Keratinocyte (primary cell): ENCODE data around the gene KIF1C. TPM values are rescaled to one million over a fixed set of nuclear protein-coding genes. Genes with fewer than 3 reads are reported as not detected.
"Not testable (repeated sequence)": the region's sequence is repeated elsewhere in the genome, so short reads cannot be mapped to it uniquely, and the experiment has no call there.

Experiments used
- DNase-seq: peaks from one replicate; pipeline ENCODE4 v3.0.0-alpha.2; 2011; ENCODE audit warnings: low read depth, missing footprints, low spot score
- FAIRE-seq: peaks from 2 replicates; lab custom pipeline; 2011; peaks lifted over from hg19 to GRCh38; lab: Jason Lieb, UNC
- H2AFZ ChIP-seq: 2 replicates; pipeline ENCODE4 v1.6.0; 2012; ENCODE audit warnings: low read length, control low read depth, inconsistent platforms; ENCODE audit not compliant: control insufficient read depth
- H3K27ac ChIP-seq: 2 replicates; pipeline ENCODE4 v1.5.1; 2011; ENCODE audit warnings: low read length; ENCODE audit not compliant: control insufficient read depth, insufficient read depth
- H3K27me3 ChIP-seq: 3 replicates; pipeline ENCODE4 v1.6.0; 2011; ENCODE audit warnings: low read length; ENCODE audit not compliant: control insufficient read depth, insufficient read depth; ENCODE audit errors: extremely low read depth
- H3K36me3 ChIP-seq, 2 experiments: 2 replicates in 1 of 2; 3 replicates in 1 of 2; pipeline ENCODE4 v1.5.1; 2011; ENCODE audit warnings: low read length in 2 of 2, mild to moderate bottlenecking in 1 of 2; ENCODE audit not compliant: control insufficient read depth in 2 of 2, insufficient read depth in 2 of 2; ENCODE audit errors: extremely low read depth in 1 of 2
- H3K4me1 ChIP-seq: 3 replicates; pipeline ENCODE4 v1.5.1; 2011; ENCODE audit warnings: low read length; ENCODE audit not compliant: control insufficient read depth, insufficient read depth; ENCODE audit errors: extremely low read depth
- H3K4me2 ChIP-seq: 3 replicates; pipeline ENCODE4 v1.6.0; 2011; ENCODE audit warnings: low read depth, low read length; ENCODE audit not compliant: control insufficient read depth, insufficient read depth; ENCODE audit errors: extremely low read depth
- H3K4me3 ChIP-seq, 3 experiments: fragments of 200-600 bp in 1 of 3; sonication (generic) in 1 of 3; 2 replicates in 2 of 3; 3 replicates in 1 of 3; pipeline ENCODE4 v1.5.1; 2011 to 2016; ENCODE audit warnings: low read length in 3 of 3, mild to moderate bottlenecking in 3 of 3, control low read depth in 2 of 3, inconsistent platforms in 1 of 3, low read depth in 1 of 3, mixed read lengths in 1 of 3, mixed run types in 1 of 3, moderate library complexity in 1 of 3; ENCODE audit not compliant: control insufficient read depth in 2 of 3, insufficient read depth in 2 of 3; ENCODE audit errors: extremely low read depth in 1 of 3
- H3K79me2 ChIP-seq: 2 replicates; pipeline ENCODE4 v1.6.0; 2012; ENCODE audit warnings: low read length; ENCODE audit not compliant: control insufficient read depth, insufficient read depth
- H3K9ac ChIP-seq: 3 replicates; pipeline ENCODE4 v1.6.0; 2011; ENCODE audit warnings: low read length; ENCODE audit not compliant: control insufficient read depth, insufficient read depth; ENCODE audit errors: extremely low read depth
- H3K9me1 ChIP-seq: 3 replicates; pipeline ENCODE4 v1.6.0; 2011; ENCODE audit warnings: low read length; ENCODE audit not compliant: control insufficient read depth, insufficient read depth; ENCODE audit errors: extremely low read depth
- H3K9me3 ChIP-seq: 2 replicates; pipeline ENCODE4 v1.5.1; 2012; ENCODE audit warnings: low read depth, low read length; ENCODE audit not compliant: control insufficient read depth
- H4K20me1 ChIP-seq: 3 replicates; pipeline ENCODE4 v1.6.0; 2011; ENCODE audit warnings: low read length; ENCODE audit not compliant: control insufficient read depth, insufficient read depth; ENCODE audit errors: extremely low read depth
- EZH2 ChIP-seq: IDR thresholded peaks from one replicate; pipeline ENCODE4 v1.6.1; 2012; ENCODE audit warnings: inconsistent platforms, mild to moderate bottlenecking, low read length, moderate library complexity
- dilution Hi-C: fragments of 300-500 bp; cut with MboI; formaldehyde crosslinking; loops from one replicate; pipeline ENCODE4 v1.7.0; 2020; ENCODE audit warnings: low sequenced_read_pairs; ENCODE audit not compliant: extremely low pct_ligation_motif_present
- polyA plus RNA-seq, 5 experiments: library from polyadenylated mRNA; depleted of rRNA in 3 of 5; stranded (reverse) in 3 of 5; stranded (forward) in 1 of 5; unstranded in 1 of 5; fragments of >200 nt; gene quantifications; 1 replicate in 1 of 5; 2 replicates in 3 of 5; 3 replicates in 1 of 5; pipeline versions ENCODE4 v1.2.1 to v1.2.3, GENCODE V29; 2011 to 2012; ENCODE audit warnings: missing spikeins in 2 of 5, low read depth in 1 of 5, low replicate concordance in 1 of 5
- TF ChIP-seq, protein P1 (sequence below), 3 experiments: IDR thresholded peaks in 1 of 3; conservative IDR thresholded peaks in 1 of 3; optimal IDR thresholded peaks in 1 of 3; 2 replicates in 2 of 3; 3 replicates in 1 of 3; pipeline versions ENCODE3 to v1.5.1; 2011; ENCODE audit warnings: low read length in 3 of 3, mild to moderate bottlenecking in 3 of 3, moderate library complexity in 2 of 3, control low read depth in 1 of 3, inconsistent platforms in 1 of 3; ENCODE audit not compliant: insufficient read depth in 2 of 3; ENCODE audit errors: extremely low read depth in 1 of 3

The KIF1C gene
- polyA plus RNA-seq, 1 donor (not counting 4 experiments of a cell fraction or from before 2014, with no cell fraction given), result 93.7 TPM

DNA sequence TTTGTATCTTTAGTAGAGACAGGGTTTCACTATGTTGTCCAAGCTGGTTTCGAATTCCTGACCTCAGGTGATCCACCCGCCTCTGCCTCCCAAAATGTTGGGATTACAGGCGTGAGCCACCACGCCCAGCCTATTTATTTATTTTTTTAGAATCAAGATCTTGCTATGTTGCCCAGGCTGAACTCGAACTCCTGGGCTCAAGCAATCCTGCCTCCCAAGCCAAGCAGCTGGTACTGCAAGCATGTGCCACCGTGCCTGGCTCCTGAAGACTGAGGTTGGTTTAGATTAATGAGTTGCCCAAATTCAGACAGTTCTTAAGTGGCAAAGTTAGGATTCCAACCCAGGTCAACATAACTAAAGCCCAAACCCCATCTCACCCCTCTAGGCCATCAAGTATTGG lies 29.5 kb downstream of the KIF1C start:
- Histone ChIP-seq H3K27me3 (no peaks in the 10 kb centered on the region), H3K79me2 (no peaks in the 10 kb centered on the region), H3K27ac (no peak overlapping the region), H3K4me2 (no peak overlapping the region), H2AFZ (no peak overlapping the region), H3K9me3 (no peaks in the 10 kb centered on the region), H3K4me1 (peaks cover 7% of the 10 kb centered on the region), H3K4me3 (no peak overlapping the region), H3K9ac (no peak overlapping the region), H4K20me1 (no peaks in the 10 kb centered on the region), H3K36me3 (peaks cover 5 to 16% of the 10 kb centered on the region in 2 experiments), H3K9me1 (no peaks in the 10 kb centered on the region)
- DNase-seq (no peak), FAIRE-seq (no peak)
- dilution Hi-C loops, result no loop called here
- TF ChIP-seq EZH2, result no peak
- TF ChIP-seq, protein P1, sequence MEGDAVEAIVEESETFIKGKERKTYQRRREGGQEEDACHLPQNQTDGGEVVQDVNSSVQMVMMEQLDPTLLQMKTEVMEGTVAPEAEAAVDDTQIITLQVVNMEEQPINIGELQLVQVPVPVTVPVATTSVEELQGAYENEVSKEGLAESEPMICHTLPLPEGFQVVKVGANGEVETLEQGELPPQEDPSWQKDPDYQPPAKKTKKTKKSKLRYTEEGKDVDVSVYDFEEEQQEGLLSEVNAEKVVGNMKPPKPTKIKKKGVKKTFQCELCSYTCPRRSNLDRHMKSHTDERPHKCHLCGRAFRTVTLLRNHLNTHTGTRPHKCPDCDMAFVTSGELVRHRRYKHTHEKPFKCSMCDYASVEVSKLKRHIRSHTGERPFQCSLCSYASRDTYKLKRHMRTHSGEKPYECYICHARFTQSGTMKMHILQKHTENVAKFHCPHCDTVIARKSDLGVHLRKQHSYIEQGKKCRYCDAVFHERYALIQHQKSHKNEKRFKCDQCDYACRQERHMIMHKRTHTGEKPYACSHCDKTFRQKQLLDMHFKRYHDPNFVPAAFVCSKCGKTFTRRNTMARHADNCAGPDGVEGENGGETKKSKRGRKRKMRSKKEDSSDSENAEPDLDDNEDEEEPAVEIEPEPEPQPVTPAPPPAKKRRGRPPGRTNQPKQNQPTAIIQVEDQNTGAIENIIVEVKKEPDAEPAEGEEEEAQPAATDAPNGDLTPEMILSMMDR (optimal IDR thresholded peaks at IDR 0.05 in 1 of 3, IDR thresholded peaks at IDR 0.05 in 1 of 3, conservative IDR thresholded peaks at IDR 0.05 in 1 of 3; ENCODE audit: extremely low read depth in 1 of 3, insufficient read depth in 2 of 3, low read length in 3 of 3), result no peak

DNA sequence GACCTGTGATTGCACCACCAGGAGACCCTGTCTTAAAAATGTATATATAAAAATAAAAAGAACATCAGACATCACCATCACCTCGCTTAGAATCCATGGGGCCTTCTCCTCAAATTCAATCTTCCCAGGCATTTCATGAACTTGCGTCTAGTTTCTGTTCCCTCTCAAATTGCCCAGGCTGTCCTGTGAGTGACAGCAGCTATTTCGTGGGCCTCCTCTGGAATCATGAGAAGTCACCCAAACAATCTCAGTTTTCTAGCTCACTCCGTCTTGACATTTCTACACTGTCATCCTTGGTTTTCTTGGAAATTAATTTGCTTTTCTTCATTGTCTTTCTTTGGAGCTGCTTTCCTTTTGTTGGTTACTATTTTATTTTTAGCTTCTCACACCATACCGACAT lies 30.2 kb downstream of the KIF1C start:
- dilution Hi-C loops, result no loop called here
- FAIRE-seq, result no peak

GRCh38 chr17:5030168-5030567 lies 32.4 kb downstream of the KIF1C start:
- H3K4me3 ChIP-seq, DNase-seq, H4K20me1 ChIP-seq, dilution Hi-C loops, H3K4me2 ChIP-seq, FAIRE-seq, H3K27ac ChIP-seq, H3K36me3 ChIP-seq, H3K9me3 ChIP-seq, H3K79me2 ChIP-seq, H3K4me1 ChIP-seq, H3K27me3 ChIP-seq, H3K9ac ChIP-seq, H2AFZ ChIP-seq, H3K9me1 ChIP-seq: not testable (repeated sequence)

More for the DNA sequence above, 30.2 kb downstream of the KIF1C start:
- Histone ChIP-seq H3K27me3 (no peaks in the 10 kb centered on the region), H3K4me1 (peaks cover 7% of the 10 kb centered on the region), H3K9ac (no peak overlapping the region), H3K4me2 (no peak overlapping the region), H3K79me2 (no peaks in the 10 kb centered on the region), H3K9me1 (no peaks in the 10 kb centered on the region), H2AFZ (no peak overlapping the region), H3K9me3 (no peaks in the 10 kb centered on the region), H4K20me1 (no peaks in the 10 kb centered on the region), H3K36me3 (peaks cover 0 to 11% of the 10 kb centered on the region in 2 experiments), H3K4me3 (no peak overlapping the region), H3K27ac (no peak overlapping the region)
- TF ChIP-seq, protein P1 (optimal IDR thresholded peaks at IDR 0.05 in 1 of 3, IDR thresholded peaks at IDR 0.05 in 1 of 3, conservative IDR thresholded peaks at IDR 0.05 in 1 of 3; ENCODE audit: extremely low read depth in 1 of 3, insufficient read depth in 2 of 3, low read length in 3 of 3), result no peak
- DNase-seq, result no peak
